Activated CD4-positive, alpha-beta T cell treated with anti-CD3 and anti-CD28 coated beads, Interleukin-2, Interleukin-6, amounts not matched to agents 100 ng/mL and 50 ng/mL, durations not matched to agents 16 hours and 8 hours (primary cell): ENCODE results near the gene TMEM238L.
A peak's percentile ranks its signal among the peaks of the same experiment; 100 is the strongest.

Experiments
- DNase-seq: peaks from one replicate; pipeline ENCODE4 v3.0.0-alpha.2; 2020

TMEM238L gene

GRCh38 chr17:10803350-10803749, 549 bp downstream of the TMEM238L start:
- no peak for DNase-seq

- DNase-seq, result no peak
Measured at GRCh38 chr17:10802496-10803284, 1.2 kb downstream of the TMEM238L start.

DNA sequence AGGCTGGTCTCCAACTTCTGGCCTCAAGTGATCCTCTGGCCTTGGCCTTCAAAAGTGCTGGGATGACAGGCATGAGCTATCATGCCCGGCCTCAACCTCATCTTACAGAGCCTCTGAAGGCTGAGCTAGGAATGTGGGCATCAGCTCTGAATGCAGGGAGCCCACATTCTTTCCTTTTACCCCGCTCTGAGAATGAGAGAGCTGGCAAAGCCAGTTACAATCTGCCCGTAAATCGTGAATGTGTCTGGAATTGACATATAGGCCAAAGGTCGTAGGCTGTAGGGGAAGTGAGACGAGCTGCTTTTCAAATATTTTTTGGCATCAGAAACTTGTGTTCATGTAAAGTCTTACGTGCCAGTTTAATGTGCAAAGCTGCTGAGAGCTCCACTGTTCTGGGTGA, 4.5 kb downstream of the TMEM238L start:
- DNase-seq, result no peak

DNA sequence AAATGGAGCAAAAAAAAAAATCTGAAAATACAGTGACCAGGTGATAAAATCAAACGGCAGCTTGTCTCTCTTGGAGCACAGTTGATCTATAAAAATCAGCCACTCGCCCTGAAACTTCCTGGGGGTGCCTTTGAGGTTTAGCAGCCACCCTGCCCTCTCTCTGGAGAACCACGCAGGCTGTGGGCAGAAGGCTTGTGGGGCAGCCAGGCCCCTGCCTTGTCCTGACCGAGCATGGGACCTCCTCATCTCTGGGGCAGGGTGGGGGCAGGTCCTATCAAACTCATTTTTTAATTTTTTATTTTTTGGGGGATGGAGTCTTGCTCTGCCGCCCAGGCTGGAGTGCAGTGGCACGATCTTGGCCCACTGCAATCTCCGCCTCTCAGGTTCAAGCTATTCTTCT, 5.0 kb downstream of the TMEM238L start:
- DNase-seq, result no peak

- DNase-seq, result no peak
Measured at GRCh38 chr17:10798332-10798749, 5.6 kb downstream of the TMEM238L start.

- DNase-seq, result no peak
Measured at GRCh38 chr17:10797476-10798328, 6.2 kb downstream of the TMEM238L start.

GRCh38 chr17:10793816-10794215, 10.1 kb downstream of the TMEM238L start:
- DNase-seq, result no peak

- no peak for DNase-seq
Measured at GRCh38 chr17:10793256-10793655, 10.6 kb downstream of the TMEM238L start.

GRCh38 chr17:10792151-10792550, 11.7 kb downstream of the TMEM238L start:
- peak; percentile 15 for DNase-seq

GRCh38 chr17:10790491-10791401, 13.2 kb downstream of the TMEM238L start:
- no peak for DNase-seq

- no peak for DNase-seq
Measured at GRCh38 chr17:10789694-10790271, 14.1 kb downstream of the TMEM238L start.

DNA sequence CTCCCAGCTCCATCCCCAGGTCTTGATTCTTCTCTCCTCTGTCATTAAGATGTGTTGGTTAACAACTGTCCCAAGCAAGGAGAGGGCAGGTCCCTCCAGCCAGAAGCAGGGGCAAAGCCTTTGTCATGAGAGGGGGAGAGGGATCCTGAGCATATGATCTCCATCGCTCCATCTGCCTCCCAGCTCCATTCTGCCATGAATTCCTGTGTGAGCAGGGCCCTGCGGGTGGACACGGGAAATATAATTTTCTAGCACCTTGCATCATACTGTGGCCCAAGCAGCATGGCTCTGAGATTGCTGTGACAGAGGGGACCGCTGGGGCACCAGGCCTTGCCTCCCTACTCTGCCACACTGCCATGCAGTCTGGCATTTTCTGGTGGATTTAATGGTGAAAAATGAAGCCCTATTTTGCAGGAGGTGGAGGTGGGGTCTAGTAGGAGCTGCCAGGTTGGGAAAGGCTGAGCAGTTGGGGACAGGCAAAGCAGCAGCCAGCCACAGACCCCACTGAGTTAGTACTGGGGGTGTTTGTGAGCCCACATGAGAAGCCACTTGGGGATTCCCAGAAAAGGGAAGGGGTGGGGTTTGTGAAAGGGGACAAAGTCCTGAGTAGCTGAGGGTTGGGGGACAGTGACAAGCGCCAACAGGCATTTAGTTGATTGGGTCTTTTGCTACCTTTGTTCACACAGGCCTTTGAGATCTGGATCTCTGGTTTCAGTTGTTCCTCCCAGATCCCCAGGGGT, 16.4 kb downstream of the TMEM238L start:
- no peak for DNase-seq

- DNase-seq, result no peak
Measured at GRCh38 chr17:10785295-10785694, 18.6 kb downstream of the TMEM238L start.

DNA sequence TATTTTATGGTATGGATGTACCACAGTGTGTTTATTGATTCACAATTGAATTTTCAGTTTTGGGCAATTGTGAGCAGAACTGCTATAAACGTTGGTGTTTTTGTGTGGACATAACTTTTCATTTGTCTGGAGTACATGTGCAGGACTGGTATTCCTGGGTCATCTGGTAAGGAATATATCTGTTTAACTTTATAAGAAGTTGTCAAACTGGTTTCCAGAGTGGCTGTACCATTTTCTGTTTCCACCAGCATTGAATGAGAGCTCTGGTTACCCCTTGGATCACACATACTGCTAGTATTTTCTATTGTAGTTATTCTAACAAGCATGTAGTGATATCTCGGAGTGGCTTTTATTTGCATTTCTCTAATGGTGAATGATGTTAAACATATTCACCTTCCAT, 24.3 kb downstream of the TMEM238L start:
- DNase-seq, result no peak

- no peak for DNase-seq
Measured at GRCh38 chr17:10777890-10778289, 26.0 kb downstream of the TMEM238L start.

GRCh38 chr17:10777131-10777807, 26.6 kb downstream of the TMEM238L start:
- no peak for DNase-seq

DNA sequence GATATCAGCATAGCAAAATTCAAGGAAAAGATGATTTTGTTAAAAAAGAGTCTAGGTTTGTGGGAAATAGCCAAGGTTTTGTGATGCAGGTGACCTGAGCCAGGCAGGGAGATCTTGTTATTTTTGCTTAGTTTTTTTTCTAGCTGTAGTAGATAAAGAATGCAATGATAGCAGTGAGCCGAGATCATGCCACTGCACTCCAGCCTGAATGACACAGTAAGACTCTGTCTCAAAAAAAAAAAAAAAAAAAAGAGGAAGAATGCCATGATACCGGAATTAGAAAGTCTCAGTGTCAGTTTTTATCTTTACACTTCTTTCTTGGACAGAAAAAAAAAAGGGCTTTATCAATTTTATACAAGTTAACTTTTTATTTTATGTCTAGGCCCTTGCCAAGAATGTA, 27.5 kb downstream of the TMEM238L start:
- no peak for DNase-seq

DNA sequence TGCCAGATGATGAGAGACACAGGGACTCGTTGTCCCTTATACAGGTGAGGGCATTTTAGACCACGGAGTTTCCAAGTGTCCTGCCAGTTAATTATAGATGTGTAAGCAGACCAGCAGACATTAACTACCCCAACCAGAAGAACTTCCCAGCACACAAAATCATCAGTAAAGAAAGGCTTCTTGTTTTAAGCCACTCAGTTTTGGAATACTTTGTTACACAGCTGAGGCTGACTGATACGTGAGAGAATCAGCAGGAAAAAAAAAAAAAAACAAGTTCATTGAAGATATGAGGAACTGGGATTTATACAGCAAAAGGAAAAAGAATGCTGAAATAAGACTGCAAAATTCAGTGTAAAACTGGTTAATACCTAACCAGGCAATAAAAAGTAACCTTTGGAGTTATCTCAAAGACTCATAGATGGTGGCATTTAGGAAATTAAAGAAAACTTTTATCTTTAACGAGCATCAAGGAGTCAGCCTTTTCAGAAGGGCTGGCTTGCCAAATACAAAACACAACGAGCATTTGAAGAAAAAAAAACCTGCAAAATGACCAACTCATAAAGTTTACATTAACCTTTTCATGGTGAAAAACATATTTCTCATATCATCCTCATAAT, 28.1 kb downstream of the TMEM238L start:
- DNase-seq, result no peak

DNA sequence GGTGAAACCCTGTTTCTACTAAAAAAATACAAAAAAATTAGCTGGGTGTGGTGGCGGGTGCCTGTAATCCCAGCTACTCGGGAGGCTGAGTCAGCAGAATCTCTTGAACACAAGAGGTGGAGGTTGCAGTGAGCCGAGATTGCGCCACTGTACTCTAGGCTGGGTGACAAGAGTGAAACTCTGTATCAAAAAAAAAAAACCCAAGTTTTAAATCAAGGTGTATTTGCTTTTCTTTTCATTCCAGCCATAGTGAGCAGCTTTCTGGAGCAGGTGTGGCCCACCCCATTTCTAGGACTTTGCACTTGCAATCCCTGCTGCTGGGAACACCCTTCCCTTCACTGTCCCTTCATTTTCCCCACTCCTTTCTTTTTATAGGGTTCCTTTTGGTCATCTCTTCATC, 28.8 kb downstream of the TMEM238L start:
- no peak for DNase-seq

DNA sequence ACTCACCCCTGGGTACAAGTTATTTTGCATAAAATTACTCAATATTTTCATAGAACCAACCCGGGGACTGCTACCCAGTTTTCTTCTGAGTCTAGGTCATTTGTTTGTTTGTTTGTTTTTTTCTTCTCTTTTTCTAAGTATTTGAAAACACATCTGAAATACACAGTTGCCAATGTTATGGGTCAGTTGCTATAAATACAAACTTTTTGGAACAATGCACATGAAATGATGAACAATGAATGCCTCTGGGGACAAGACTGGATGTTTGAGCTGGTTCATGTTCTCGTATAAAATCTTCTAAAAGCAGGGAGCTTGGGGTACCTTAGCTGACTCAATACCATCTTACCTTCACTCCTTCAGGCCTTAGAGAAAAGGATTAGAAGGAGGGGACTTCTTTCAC, 30.5 kb downstream of the TMEM238L start:
- no peak for DNase-seq
